HG03565 (cell line): ENCODE measurements around the gene FSTL5.

ENCODE experiments used
- ATAC-seq: cut with Tn5 transposase; IDR thresholded peaks from one replicate; pipeline ENCODE4 v1.9.1; 2021; ENCODE audit warnings: mild to moderate bottlenecking, moderate library complexity; ENCODE audit not compliant: unreplicated experiment

FSTL5 gene

DNA sequence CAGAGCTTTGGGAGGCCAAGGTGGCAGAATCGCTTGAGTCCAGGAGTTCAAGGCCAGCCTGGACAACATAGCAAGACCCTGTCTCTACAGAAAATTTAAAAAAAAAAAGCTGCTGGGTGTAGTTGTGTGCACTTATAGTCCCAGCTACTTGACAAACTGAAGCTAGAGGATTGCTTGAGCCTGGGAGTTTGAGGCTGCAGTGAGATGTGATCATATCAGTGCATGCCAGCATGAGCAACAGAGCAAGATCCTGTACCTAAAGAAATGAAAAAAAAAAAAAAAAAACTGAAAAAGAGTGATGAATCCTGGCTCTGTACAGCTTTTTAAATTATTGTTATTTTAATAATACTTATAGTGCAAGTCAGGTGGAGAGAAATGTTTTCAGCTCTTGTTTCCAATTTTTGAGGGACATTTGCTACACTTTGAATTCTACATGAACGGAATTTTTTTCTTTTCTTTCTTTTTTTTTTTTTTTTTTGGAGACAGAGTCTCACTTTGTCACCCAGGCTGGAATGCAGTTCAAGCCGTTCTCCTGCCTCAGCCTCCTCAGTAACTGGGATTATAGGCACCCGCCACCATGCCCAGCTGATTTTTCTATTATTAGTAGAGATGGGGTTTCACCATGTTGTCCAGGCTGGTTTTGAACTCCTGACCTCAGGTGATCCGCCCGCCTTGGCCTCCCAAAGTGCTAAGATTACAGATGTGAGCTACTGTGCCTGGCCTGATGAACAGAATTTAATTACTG lies 215.6 kb downstream of the FSTL5 start:
- no peak for ATAC-seq

DNA sequence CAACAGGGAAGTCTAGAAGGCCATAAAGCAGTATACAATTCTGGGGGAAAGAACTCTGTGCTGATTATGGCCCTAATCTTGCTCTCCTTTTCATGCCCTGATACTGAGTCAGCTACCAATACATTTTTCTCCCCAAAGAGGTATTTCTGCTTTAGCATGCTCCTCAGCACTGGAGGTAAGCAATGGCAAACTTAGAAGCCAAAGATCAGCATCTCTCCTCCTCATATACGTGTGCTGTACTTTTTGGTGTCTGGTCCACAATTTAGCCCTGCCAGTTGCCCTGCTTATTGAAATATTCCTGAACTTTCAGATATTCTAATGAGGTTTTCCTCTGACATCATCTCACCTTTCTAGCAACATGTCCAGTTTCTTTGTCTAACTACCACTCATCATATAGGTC lies 226.2 kb downstream of the FSTL5 start:
- ATAC-seq = no peak

DNA sequence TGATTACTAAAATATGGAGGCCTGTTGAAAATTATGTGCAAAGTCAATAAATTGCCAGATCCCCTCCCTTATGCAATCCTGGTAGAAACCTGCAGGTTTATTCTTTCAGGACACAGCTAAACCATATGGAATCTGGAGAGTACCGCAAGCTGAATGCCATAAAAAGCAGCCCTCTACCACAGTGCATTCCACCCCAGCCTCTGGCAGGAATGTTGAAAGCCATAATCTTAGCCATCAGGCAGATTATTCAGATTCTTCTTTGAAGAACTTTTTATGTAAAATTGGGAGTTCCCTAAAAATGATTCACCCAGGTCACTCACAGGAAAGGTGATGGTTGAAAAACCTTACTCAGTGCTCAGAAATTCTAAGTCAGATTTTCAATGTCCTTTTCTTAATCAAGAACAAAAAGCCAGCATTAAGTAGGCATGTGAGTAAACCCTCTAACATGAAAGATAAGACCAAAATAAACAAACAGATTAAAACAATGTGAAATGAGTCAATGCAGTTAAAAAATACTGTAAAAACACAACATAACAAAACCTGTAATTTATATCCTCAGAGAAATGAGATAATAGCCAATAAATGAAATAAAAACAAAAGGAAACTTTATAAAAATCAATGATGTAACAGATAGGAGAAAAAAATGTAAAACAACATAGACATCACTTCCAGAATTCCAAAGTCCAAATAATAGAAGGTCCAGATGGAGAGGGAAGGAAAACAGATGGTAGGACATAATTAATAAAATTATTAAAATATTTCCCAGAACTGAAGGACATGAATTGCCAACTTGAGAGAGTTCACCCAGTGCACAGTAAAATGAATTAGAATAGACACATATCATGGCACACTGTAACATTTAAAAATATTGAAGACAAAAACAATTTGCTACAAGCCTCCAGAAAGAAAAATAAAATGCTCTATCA lies 226.9 kb downstream of the FSTL5 start:
- ATAC-seq = no peak

DNA sequence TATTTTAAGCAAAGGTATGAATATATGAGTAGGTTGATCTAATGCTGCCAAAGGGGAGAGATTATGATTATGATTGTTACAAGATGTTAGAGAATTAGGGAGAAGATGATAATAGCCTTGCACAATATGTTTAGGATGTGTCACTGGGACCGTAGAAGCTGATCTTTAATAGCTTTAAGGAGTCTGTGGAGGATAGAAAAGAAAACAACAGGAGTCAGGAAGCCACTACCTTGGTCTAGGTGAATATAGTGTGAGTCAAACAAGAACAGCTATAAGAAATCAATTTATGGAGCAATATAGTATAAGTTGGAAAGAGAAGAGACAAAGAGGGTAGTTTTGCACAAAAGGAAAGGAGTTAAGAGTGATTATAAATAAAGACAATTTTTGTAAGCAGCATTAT lies 232.7 kb downstream of the FSTL5 start:
- no peak for ATAC-seq

DNA sequence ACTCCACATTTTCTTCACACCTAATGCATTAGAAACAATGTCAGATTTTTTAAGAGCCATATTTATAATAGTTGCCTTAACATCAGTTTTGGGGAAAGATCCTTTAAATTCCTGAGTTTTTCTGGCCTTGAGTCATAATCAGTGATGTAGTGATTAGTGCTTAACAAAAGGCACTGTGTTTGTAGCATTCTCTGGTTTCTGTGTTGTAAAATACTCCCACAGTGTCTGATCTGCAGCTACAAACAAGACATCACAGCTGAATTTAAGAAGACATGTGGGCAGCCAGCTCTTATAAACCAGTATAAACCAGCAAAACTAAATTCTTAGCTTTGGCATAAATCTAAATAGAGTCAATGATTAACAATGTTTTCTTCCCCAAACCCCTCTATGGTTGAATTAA lies 233.8 kb downstream of the FSTL5 start:
- no peak for ATAC-seq

DNA sequence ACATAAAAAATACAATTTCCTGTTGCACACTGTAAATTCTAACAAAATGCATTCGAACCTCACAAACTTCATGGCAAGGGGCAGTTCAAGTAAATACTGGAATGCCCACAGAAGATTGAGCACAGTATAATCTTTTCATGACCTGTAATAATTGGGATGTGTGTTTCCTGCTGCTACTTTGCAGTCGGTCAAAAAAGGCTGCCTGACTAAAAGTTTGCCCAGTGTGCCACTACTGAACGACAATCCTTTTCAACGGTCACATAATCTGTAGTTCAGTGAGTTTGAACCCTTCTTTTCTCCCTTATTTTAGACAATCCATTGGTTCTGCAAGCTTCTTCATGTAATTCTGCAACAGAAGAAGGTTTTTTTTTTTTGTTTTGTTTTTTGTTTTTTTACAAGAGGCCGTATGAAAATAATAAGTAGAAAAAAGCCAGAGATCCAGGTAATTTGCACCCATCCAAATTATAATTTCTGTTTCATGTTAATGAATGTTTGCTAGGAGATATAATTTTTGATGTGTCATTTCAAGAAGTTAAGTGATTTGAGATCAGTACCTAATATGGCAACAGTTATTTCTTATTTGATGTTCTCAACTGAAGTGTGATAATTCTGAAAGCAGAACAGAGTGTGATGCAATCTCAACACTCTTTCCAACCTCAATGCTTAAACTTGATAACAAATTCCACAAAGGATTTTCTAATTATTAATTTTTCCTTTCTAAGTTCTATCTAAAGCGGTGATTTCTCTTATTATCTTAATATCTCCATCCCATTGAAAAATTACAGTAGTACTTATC lies 237.6 kb downstream of the FSTL5 start:
- ATAC-seq = no peak

DNA sequence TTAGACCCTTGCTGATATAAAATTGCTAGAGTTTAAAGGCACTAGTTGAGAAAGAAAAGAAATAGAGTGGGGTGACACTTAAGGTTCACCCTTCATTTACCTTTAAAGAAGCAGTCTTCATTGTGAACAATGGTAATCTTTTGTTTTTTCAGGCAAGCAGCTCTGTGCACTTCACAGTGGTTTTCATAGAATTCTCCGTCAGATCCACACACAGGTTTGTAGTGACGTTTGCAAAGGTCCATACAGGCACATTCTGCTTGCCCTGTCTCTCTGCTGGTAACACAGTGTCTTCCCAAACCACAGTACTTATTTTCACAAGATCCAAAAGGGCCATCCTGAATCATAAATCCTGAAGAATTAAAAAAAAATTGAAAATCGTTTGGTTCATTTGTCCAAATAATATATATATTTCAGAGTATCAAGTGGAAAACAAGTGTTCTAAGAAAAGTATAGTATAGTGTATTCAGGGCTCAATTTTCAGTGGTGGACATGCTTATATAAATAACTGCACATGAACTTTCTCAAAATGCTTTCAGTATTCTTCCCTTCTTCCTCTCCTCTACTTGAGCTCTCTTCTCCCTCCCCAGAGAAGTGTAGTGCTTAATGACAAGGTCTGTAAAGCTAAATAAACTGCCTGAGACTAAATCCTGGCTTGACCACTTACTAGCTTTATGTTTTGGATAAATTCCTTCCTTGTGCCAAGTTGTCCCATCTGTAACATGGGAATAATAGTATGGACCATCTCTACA lies 243.3 kb downstream of the FSTL5 start:
- ATAC-seq = no peak

DNA sequence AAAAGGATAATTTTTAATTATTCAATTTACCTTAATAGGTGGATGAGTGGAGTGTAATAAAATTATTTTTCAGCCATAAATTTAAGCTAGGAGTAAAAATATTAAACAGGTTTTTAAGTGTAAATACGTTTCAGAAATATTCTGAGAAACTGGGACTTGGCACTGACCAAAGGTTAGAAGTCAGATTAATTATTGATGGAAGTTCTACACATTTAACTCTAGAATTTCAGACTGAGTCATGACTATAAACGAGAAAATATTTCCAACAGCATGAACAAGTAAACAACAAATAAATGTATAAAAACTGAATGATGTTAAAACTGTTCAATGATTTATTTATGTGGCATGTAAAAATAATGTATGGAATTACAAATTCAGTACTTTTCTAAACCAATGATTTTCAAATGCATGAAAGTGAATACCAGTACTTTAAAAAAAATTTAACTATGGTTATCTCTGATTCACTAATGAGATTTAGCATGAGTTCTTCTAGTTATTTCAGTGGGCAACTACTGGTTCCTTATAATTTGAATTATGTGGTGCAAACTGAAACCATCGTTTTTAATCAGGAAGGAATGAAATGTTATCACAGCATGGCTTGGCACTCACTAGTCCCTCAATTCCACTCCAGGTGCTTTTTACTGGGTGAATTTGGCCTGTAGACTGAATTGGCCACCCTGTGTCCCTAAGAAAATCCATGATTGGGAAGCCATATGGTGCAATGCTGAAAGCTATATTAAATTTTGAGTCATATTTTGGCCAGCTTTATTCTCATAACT lies 244.2 kb downstream of the FSTL5 start:
- ATAC-seq = no peak

DNA sequence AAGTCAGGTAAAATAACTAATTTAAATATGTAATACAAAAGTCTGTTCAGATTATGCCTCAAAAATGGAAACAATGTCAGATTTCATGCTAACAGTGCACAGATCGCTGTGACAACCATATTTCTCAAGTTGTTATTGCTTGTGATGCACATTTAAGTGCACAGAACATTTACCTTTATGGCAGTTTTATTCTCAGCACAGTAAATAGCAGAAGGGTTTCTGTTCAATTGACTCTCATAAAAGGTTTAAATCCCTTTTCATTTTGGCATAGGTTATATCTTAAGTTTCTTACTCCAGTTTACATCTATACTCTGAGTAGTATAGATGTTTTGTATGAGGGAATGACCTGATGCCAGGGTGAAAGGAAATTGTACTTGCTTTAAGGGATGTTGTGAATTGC lies 247.8 kb downstream of the FSTL5 start:
- ATAC-seq = no peak

DNA sequence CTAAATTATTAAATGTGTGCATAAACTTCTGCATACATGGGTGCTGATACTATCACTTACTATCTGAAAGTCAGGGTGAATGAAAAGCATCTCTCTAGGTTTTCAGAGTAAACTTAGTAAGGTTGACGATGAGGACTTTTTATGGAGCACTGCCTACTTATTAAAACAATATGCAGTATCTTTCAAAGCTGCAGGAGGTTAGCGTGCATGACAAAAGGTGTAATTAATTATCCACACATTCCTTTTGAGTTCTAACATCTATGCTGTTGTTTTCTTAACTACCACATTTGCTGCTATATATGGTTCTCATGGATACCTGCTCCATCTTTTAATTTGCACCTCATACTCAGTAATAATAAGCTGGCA lies 256.2 kb downstream of the FSTL5 start:
- ATAC-seq = no peak

DNA sequence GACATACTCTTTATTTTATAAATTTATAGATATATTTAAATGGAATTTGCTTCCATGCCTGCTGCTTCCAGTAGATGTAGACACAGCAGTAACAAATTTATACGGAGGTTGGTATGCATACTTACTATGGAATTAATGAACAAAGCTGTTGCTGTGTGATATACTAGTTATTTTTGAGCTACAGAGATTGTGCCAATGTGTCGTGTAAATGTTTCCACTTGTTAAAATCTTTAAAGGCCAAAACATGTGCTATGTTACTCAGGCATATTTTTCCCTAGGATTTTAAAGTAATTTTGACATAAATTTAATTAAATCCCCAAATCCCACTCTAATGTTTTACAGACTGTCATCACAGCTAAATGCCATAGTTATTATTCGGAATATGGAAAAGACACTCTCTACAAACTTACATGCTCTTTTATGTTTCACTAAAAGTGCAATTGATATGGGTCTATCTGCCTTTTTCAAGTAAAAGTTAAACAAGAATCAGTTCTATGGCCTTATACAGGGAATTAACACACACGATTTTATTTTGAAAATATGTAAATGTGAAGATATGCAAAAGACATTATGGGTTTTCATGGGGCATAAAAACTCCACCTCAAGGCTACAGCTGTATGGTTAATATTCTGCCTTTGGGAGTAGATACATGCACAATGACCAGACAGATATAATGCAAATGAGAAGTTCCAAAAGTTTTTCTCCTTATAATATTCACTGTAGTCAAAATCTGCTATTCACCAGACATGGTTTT lies 256.8 kb downstream of the FSTL5 start:
- ATAC-seq = no peak

DNA sequence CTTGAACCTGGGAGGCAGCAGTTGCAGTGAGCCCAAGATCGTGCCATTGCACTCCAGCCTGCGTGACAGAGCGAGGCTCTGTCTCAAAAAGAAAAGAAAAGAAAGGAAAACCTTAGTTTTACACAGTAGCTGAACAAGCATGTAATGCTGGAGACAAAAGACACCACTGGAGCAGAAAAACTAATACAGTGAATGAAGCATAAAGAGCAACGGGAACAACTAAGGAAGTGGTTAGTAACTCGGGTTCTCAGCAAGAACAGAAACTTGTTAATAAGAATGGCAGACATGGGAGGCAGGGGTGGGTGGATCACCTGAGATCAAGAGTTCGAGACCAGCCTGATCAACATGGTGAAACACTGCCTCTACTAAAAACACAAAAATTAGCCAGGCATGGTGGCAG lies 263.7 kb downstream of the FSTL5 start:
- no peak for ATAC-seq

DNA sequence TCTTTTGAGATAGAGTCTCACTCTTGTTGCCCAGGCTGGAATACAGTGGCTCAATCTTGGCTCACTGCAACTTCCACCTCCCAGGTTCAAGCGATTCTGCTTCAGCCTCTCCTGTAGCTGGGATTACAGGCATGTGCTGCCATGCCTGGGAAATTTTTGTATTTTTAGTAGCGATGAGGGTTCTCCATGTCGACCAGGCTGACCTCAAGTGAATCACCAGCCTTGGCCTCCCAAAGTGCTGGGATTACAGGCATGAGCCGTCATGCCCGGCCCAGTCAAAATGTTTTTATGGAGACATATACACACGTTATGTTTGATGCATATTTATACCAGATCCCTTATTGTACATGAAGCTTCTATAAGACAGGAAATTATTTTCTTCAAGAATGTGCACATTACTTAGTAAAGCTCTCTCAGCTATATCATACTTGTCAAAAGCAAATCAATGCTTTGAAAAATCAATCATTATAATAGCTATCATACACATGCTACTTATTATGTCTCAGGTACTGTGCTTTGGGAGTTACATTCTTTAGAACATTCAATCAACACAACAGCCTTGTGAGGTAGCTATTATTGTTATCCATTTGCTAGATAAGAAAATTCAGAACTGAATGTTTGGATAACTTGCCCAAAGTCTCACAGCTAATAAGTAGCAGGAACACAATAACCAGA lies 269.2 kb downstream of the FSTL5 start:
- ATAC-seq = no peak

DNA sequence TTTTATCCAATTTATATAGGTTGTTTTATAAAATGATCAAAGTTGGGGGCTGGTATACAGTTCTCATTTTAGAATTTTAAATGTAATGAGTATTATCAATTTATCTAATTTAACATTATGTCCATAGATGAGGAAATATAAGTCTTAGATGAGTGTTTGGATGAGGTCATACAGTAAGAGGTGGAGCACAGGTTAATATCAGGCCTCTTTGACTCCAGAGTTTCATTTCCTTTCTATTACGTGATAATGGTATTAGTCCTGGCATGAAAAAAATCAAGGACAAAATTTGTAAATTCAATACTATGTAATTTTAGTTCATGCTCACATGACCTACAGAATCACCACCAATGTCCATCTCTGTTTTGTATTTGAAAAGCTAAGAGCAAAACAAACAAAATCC lies 269.8 kb downstream of the FSTL5 start:
- ATAC-seq = no peak

DNA sequence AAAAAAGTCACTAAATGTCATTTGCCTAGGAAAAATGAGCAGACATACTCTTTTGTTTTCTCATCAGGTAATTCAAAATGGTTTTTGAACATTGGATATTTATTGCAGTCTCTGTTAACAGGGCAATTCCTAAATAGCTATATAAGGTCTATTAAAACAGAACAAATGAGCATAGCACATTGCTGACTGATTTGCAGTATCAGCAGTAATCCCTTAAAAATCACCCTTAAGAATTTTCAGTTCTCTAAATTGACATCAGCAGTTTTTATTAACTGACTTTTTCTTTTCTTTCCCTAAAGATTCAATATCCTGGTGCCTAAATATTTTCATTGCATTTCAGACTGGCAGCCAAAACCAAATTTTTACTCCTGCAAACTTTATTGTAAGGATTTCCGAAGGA lies 270.2 kb downstream of the FSTL5 start:
- ATAC-seq = no peak

DNA sequence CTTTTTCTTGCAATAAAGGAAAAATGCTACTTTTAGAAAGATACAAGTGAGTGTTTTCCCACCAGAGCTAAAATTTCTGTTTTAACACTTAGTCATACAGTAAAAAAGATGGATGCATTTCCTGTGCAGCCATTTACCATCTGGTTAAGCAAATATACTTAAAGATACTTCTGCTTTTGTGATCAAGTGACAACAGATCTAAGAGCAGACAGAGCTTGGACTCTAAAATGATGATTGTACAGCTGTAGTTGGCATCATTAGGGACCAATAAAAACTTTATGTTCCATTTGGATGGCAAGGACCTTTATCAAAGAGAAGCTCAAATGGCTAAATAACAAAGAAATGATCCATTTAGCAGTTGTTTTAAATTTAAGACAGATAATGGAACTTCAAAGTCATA lies 270.8 kb downstream of the FSTL5 start:
- no peak for ATAC-seq

DNA sequence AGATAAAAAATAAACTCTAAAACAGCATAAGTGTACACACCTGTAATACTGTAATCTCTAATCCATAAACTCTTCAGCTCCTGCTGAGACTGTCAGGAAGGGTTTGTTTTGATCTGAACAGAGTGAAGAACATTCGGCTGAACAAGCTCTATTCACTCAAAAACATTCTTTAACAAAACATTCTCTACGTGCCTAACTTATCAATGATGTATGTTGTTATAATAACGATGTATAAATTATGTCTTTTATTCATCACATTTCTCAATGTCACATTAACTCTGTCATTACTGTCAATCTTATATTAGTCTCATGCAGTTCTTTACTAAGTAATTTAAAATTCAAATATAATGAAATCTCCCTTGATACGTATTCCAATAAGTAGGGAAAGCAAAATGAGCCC lies 280.6 kb downstream of the FSTL5 start:
- ATAC-seq = no peak

DNA sequence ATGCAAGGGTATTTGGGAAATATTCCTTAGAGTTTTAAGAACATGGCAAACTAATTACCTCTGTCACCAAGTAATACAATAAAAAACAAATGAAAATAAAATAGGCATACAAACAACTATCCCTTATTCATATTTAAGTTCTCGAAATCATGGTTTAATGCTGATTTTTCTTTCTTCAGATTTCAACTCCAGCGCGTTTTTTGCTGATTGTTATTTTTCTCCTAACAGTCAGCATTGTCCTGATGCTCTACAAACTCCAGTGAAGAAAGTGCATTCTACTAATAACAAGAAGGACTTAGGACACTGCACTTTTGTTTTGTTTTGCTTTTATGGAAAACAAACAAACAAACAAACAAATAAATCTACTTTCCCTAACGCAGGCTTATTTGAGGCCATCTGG lies 282.4 kb downstream of the FSTL5 start:
- no peak for ATAC-seq

DNA sequence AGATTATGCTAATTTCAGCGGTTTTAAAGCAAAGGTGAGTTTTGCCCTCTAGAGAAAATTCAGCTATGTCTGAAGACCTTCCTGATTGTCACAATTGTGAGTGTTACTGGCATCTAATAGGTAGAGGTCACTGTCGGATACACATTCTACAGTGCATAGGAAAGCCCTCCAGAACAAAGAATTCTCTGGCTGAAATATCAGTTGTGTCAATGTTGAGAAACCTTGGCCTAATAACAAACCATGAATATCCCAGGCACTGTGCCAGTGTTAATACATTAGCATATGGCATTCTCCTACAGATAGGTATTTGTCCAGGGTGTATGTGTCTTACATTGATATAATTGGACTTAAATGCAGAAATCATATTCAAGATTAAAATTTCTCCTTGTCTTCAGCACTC lies 294.3 kb downstream of the FSTL5 start:
- no peak for ATAC-seq
